ENCODE results near the gene RPL10.

- TF ChIP-seq STAT6 (CRISPR knock-in tag; IDR thresholded peaks at IDR 0.05; ENCODE audit: borderline replicate concordance) (no peak), TERF1 (CRISPR knock-in tag; IDR thresholded peaks at IDR 0.05) (no peak), SRF (IDR thresholded peaks at IDR 0.05; ENCODE audit: low read depth, low read length) (no peak), BRCA1 (CRISPR knock-in tag; IDR thresholded peaks at IDR 0.05) (no peak)
These were observed 1.6 kb downstream of the RPL10 start for GRCh38 chrX:154399527-154400368.

Data from HepG2 (cell line).